Stimulated activated effector memory CD8-positive, alpha-beta T cell treated with anti-CD3 and anti-CD28 coated beads, Interleukin-12 subunit alpha, Interleukin-12 subunit beta, amount 100 ng/mL, for 72 hours (primary cell): Measurements from ENCODE around the gene HIP1.
A peak's percentile ranks its signal among the peaks of the same experiment; 100 is the strongest.
"Not testable (repeated sequence)": the region's sequence is repeated elsewhere in the genome, so short reads cannot be mapped to it uniquely, and the experiment has no call there.

Experiments
- ATAC-seq: fragments of 150-1000 bp; cut with Tn5 transposase; 2 replicates; pipeline ENCODE4 v1.10.0; 2021
- DNase-seq, 2 donors: peaks; one replicate each; pipeline ENCODE4 v3.0.0; 2021 to 2022; ENCODE audit warnings: low spot score in 2 of 2
- H3K27ac Mint-ChIP-seq: one replicate; pipeline ENCODE4 v1.8.0; 2022; ENCODE audit warnings: mild to moderate bottlenecking, mixed read lengths
- H3K36me3 Mint-ChIP-seq: one replicate; pipeline ENCODE4 v1.8.0; 2022; ENCODE audit warnings: mild to moderate bottlenecking, mixed read lengths
- H3K4me1 Mint-ChIP-seq: one replicate; pipeline ENCODE4 v1.8.0; 2022; ENCODE audit warnings: mixed read lengths
- H3K4me3 Mint-ChIP-seq: one replicate; pipeline ENCODE4 v1.8.0; 2022; ENCODE audit warnings: mild to moderate bottlenecking, mixed read lengths
- H3K9me3 Mint-ChIP-seq: one replicate; pipeline ENCODE4 v1.8.0; 2022; ENCODE audit warnings: mixed read lengths

Gene HIP1

GRCh38 chr7:75687246-75688088 is 51.3 kb downstream of the HIP1 start:
- Mint-ChIP-seq H3K27ac (peak overlapping the region; percentile 72), H3K36me3 (no peaks in the 10 kb centered on the region), H3K4me1 (peaks cover 8% of the 10 kb centered on the region), H3K9me3 (no peaks in the 10 kb centered on the region), H3K4me3 (no peak overlapping the region)
- no peak for ATAC-seq
- no peak for DNase-seq

- ATAC-seq = no peak
- no peak for DNase-seq
- no peaks in the 10 kb centered on the region for H3K36me3 Mint-ChIP-seq
- H3K9me3 Mint-ChIP-seq = no peaks in the 10 kb centered on the region
- H3K4me3 Mint-ChIP-seq = no peak overlapping the region
- peaks cover 8% of the 10 kb centered on the region for H3K4me1 Mint-ChIP-seq
- H3K27ac Mint-ChIP-seq = no peak overlapping the region
Measured at GRCh38 chr7:75686551-75686950, 52.2 kb downstream of the HIP1 start.

- DNase-seq, H3K27ac Mint-ChIP-seq, H3K4me1 Mint-ChIP-seq, H3K4me3 Mint-ChIP-seq, H3K36me3 Mint-ChIP-seq, ATAC-seq, H3K9me3 Mint-ChIP-seq: not testable (repeated sequence)
Measured at GRCh38 chr7:75682052-75682451, 56.7 kb downstream of the HIP1 start.

- no peaks in the 10 kb centered on the region for H3K4me1 Mint-ChIP-seq
- no peak overlapping the region for H3K27ac Mint-ChIP-seq
- ATAC-seq (no peak), DNase-seq (no peak)
- peaks cover 4% of the 10 kb centered on the region for H3K9me3 Mint-ChIP-seq
- no peak overlapping the region for H3K4me3 Mint-ChIP-seq
- H3K36me3 Mint-ChIP-seq = no peaks in the 10 kb centered on the region
Measured at GRCh38 chr7:75679060-75679459, 59.7 kb downstream of the HIP1 start.

GRCh38 chr7:75669579-75669978 is 69.2 kb downstream of the HIP1 start:
- no peak for ATAC-seq
- Mint-ChIP-seq H3K4me1 (no peaks in the 10 kb centered on the region), H3K4me3 (no peak overlapping the region), H3K9me3 (no peaks in the 10 kb centered on the region), H3K36me3 (no peaks in the 10 kb centered on the region), H3K27ac (no peak overlapping the region)
- no peak for DNase-seq

GRCh38 chr7:75667938-75668337 is 70.8 kb downstream of the HIP1 start:
- H3K27ac Mint-ChIP-seq = no peak overlapping the region
- ATAC-seq (no peak), DNase-seq (no peak)
- H3K9me3 Mint-ChIP-seq = no peaks in the 10 kb centered on the region
- no peaks in the 10 kb centered on the region for H3K36me3 Mint-ChIP-seq
- peaks cover 8% of the 10 kb centered on the region for H3K4me1 Mint-ChIP-seq
- no peak overlapping the region for H3K4me3 Mint-ChIP-seq

- H3K4me1 Mint-ChIP-seq = peaks cover 16% of the 10 kb centered on the region
- no peak overlapping the region for H3K4me3 Mint-ChIP-seq
- no peak overlapping the region for H3K27ac Mint-ChIP-seq
- DNase-seq (no peak), ATAC-seq (peak; percentile 65)
- no peaks in the 10 kb centered on the region for H3K36me3 Mint-ChIP-seq
- H3K9me3 Mint-ChIP-seq = no peaks in the 10 kb centered on the region
Measured at GRCh38 chr7:75663302-75663907, 75.3 kb downstream of the HIP1 start.

GRCh38 chr7:75662579-75663301 is 76.0 kb downstream of the HIP1 start:
- Mint-ChIP-seq H3K9me3 (no peaks in the 10 kb centered on the region), H3K36me3 (no peaks in the 10 kb centered on the region), H3K4me3 (no peak overlapping the region), H3K27ac (no peak overlapping the region), H3K4me1 (peaks cover 16% of the 10 kb centered on the region)
- ATAC-seq (peak; percentile 64), DNase-seq (no peak)

GRCh38 chr7:75660566-75661215 is 78.0 kb downstream of the HIP1 start:
- ATAC-seq = no peak

GRCh38 chr7:75658802-75659201 is 79.9 kb downstream of the HIP1 start:
- Mint-ChIP-seq H3K4me1 (peaks cover 16% of the 10 kb centered on the region), H3K9me3 (no peaks in the 10 kb centered on the region), H3K4me3 (no peak overlapping the region), H3K36me3 (no peaks in the 10 kb centered on the region), H3K27ac (no peak overlapping the region)
- ATAC-seq (no peak), DNase-seq (no peak)

More at GRCh38 chr7:75660566-75661215, 78.0 kb downstream of the HIP1 start:
- Mint-ChIP-seq H3K36me3 (no peaks in the 10 kb centered on the region), H3K4me3 (no peak overlapping the region), H3K4me1 (peaks cover 16% of the 10 kb centered on the region), H3K9me3 (no peaks in the 10 kb centered on the region), H3K27ac (no peak overlapping the region)
- DNase-seq = no peak

- Mint-ChIP-seq H3K4me3 (no peak overlapping the region), H3K9me3 (no peaks in the 10 kb centered on the region), H3K4me1 (peaks cover 13% of the 10 kb centered on the region), H3K27ac (no peak overlapping the region), H3K36me3 (no peaks in the 10 kb centered on the region)
- DNase-seq = no peak
- ATAC-seq = no peak
Measured at GRCh38 chr7:75658369-75658768, 80.4 kb downstream of the HIP1 start.

- DNase-seq = no peak
- Mint-ChIP-seq H3K4me3 (no peak overlapping the region), H3K4me1 (peaks cover 8% of the 10 kb centered on the region), H3K27ac (no peak overlapping the region), H3K9me3 (no peaks in the 10 kb centered on the region), H3K36me3 (no peaks in the 10 kb centered on the region)
- no peak for ATAC-seq
Measured at GRCh38 chr7:75657866-75658265, 80.9 kb downstream of the HIP1 start.

GRCh38 chr7:75656740-75657139 is 82.0 kb downstream of the HIP1 start:
- Mint-ChIP-seq H3K9me3 (no peaks in the 10 kb centered on the region), H3K36me3 (no peaks in the 10 kb centered on the region), H3K4me3 (no peak overlapping the region), H3K4me1 (peaks cover 3% of the 10 kb centered on the region), H3K27ac (no peak overlapping the region)
- ATAC-seq (no peak), DNase-seq (no peak)

GRCh38 chr7:75655536-75655935 is 83.2 kb downstream of the HIP1 start:
- Mint-ChIP-seq H3K4me3 (no peak overlapping the region), H3K36me3 (no peaks in the 10 kb centered on the region), H3K9me3 (no peaks in the 10 kb centered on the region), H3K4me1 (no peaks in the 10 kb centered on the region), H3K27ac (no peak overlapping the region)
- no peak for DNase-seq
- ATAC-seq = no peak

GRCh38 chr7:75654855-75655254 is 83.9 kb downstream of the HIP1 start:
- Mint-ChIP-seq H3K9me3 (no peaks in the 10 kb centered on the region), H3K4me3 (no peak overlapping the region), H3K27ac (no peak overlapping the region), H3K36me3 (no peaks in the 10 kb centered on the region), H3K4me1 (no peaks in the 10 kb centered on the region)
- ATAC-seq = no peak
- no peak for DNase-seq
